HG02852 (cell line): Measurements from ENCODE around the gene HMCN2.
"Not testable (repeated sequence)": the region's sequence is repeated elsewhere in the genome, so short reads cannot be mapped to it uniquely, and the experiment has no call there.

ENCODE experiments used
- ATAC-seq: cut with Tn5 transposase; IDR thresholded peaks from one replicate; pipeline ENCODE4 v1.9.1; 2021; ENCODE audit warnings: mild to moderate bottlenecking, moderate library complexity; ENCODE audit not compliant: unreplicated experiment

The HMCN2 gene

DNA sequence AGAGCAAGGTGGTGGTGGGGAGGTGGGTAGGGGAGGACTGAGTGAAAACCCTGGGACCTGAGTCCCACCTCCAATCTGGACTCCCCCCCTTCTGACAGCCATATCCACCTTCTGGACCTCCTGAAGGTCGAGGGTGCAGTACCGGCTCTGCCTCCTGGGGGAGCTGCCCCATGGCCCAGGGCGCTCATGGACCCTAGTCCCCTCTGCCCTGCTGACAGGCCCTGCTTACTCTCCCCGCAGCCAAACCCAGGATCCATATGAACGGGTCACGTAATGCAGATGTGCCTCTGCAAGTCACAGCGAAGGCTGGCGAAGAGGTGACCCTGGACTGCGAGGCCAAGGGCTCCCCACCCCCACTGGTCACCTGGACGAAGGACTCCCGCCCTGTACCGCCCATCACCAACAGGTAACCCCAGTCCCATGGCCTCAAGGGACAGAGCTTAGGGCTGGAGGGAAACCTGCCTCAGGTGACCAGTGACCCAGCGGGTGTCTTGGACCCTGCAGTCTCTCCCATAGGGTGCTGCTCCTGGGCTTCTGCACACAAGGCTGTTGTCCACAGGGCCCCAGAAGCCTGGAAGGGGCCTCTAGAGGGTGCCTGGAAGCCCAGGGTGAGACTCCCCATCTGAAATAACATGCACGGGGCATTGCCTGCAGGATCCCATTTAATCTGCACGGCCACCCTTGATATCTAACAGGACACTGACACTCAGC lies 61.7 kb downstream of the HMCN2 start:
- ATAC-seq = no peak

DNA sequence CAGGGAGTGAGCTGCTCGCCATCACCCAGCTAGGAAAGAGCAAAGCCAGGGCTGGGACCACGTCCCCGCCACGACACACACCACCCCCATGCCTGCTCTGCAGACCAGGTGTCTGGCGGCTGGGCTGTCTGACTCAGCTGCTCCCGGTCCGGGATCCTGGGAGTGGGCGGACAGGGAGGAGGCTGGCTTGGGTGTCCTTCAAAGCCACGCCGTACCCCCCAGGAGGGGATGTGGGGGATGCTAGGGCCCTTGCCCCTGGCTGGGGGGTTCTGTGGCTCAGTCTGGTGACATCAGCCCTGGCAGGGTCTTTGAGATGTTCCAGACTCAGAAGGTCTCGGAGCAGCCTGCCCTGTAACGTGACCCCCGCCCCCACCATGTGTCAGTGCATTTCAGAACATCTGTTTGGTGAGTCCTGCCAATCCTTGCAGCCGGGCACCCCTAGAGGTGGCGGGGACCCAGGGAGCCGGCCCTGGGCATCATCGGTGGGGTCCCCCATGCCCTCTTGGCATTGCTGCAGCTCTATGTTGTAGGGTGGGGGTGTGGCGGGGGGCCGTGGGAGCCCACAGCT lies 62.3 kb downstream of the HMCN2 start:
- no peak for ATAC-seq

GRCh38 chr9:130328349-130328801 lies 62.8 kb downstream of the HMCN2 start:
- no peak for ATAC-seq

DNA sequence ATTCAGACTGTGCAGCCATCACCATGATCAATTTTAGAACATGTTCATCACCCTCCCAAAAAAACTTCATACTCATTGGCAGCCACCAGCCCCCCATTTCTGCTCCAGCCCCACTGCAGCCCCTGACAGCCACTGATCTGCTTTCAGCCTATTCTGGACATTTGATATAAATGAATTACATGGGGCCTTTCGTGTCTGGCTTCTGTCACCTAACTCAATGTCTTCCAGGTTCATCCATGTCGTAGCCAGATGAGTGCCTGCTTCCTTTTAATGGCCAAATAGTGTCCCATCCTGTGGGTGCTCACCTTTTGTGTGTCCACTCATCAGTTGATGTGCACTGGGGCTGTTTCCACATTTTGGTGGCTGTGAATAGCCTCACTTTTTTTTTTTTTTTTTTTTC lies 63.5 kb downstream of the HMCN2 start:
- ATAC-seq = no peak

GRCh38 chr9:130330202-130330862 lies 64.8 kb downstream of the HMCN2 start:
- ATAC-seq = no peak

GRCh38 chr9:130331061-130331460 lies 65.5 kb downstream of the HMCN2 start:
- ATAC-seq = no peak

DNA sequence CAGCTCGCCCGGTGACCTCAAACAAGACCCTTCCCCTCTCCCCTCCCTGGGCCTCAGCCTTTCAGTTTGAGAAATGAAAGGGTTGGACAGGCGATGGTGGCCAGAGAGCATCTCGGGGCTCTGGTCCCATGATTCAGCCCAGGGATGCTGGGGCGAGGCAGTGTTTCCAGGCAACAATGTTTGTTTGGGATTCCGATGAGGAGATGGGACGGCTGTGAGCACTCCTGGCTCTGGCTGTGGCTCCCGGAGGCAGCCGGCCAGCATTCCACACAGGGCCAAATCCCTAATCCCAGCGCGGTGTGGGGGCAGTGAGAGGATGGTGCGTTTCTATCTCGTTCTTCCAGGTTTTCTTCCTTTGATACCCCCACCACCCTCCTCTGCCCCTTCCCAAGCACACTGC lies 66.0 kb downstream of the HMCN2 start:
- ATAC-seq = no peak

- ATAC-seq = no peak
Measured at GRCh38 chr9:130332384-130332926, 66.9 kb downstream of the HMCN2 start.

- ATAC-seq = no peak
Measured at GRCh38 chr9:130333041-130333711, 67.6 kb downstream of the HMCN2 start.

DNA sequence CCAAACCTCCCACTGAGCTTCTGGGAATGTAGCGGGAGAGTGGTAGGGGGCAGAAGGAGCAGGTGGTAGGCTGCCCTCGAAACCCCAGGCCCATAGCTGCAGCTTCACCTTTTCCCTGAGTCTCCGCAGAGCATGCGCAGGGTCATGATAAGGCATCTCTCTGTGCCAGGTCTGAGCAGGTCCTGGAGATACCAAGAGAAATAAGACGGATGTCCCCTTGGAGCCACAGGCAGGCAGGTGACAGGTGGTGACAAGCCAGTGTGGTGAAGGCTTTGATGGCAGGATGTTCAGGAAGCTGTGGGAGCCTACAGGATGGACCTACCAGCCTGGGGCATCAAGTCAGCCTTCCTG lies 68.1 kb downstream of the HMCN2 start:
- ATAC-seq = no peak

- ATAC-seq = no peak
Measured at GRCh38 chr9:130334915-130335314, 69.4 kb downstream of the HMCN2 start.

DNA sequence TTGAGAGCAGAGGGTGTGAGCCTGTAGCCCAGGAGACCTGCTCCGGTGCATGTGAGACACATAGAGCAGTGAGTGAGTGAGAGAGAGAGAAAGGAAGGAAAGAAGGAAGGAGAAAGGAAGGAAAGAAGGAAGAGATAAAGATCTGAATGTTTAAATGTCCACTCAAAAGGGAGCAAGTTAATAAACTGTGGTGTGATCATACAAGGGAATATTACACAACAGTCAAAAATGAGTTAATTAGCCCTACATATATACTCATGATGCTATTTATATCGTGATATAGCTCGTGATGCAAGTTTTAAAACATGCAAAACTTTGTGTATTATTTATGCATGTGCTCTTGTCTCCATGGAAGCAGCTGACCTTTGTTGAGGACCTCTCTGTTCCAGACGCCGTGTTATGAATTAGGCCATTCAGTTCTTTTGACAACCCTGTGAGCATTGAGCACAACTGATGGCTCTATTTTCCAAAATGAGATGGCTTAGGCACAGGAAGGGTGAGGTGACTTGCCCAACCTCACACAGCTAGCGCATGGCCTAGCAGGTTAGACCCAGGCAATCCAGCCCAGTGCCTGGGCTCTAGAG lies 70.6 kb downstream of the HMCN2 start:
- ATAC-seq = no peak

GRCh38 chr9:130336885-130337284 lies 71.3 kb downstream of the HMCN2 start:
- ATAC-seq = no peak

DNA sequence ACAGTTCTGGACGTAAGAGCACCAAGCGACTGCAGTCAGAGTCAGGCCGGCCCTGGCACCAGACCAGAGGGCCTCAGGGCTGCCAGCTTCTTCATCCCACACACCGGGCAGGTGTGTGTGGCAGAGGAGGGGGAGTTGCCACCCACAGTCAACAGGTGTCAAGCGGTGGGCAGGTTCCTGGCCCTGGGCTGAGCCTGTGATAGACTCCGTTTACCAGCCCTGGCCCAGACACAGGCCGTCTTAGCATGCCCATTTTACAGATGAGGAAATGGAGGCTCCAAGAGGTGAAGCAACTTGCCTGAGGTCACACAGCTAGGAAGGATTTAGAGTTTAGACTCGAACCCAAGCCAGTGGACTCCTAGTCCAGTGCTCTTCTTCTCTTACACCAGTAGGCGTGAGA lies 71.8 kb downstream of the HMCN2 start:
- ATAC-seq = no peak

- ATAC-seq = no peak
Measured at GRCh38 chr9:130337784-130338380, 72.3 kb downstream of the HMCN2 start.

DNA sequence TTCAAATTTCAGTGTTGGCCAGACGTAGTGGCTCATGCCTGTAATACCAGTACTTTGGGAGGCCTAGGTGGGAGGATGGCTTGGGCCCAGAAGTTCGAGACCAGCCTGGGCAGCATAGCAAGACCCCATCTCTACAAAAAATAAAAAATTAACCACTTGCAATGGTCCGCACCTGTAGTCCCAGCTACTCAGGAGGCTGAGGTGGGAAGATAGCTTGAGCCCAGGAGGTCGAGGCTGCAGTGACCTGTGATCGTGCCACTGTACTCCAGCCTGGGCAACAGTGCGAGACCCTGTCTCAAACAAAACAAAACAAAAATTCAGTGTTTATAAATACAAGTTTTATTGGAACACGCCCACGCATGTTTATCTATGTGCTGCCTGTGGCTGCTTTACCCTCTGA lies 73.3 kb downstream of the HMCN2 start:
- not testable (repeated sequence) for ATAC-seq

GRCh38 chr9:130339306-130339705 lies 73.7 kb downstream of the HMCN2 start:
- no peak for ATAC-seq

DNA sequence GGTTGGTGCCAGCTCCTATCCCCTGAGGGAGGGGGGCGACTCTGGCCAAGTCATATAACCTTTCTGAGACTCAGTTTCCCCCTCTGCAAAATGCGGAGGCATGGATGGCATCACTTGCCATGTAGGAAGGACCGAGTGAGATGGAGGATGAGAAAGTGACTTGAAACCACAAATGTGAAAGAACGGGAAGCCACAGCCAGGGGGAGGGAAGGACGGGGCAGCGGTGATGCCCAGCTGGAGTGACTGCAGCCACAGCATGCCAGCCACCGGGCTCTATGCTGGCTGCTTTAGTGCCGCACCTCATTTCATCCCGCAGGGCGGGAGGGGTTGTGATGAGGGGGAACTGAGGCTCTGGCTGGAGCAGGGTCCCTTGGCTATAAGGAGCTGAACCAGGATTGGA lies 74.5 kb downstream of the HMCN2 start:
- ATAC-seq = no peak

DNA sequence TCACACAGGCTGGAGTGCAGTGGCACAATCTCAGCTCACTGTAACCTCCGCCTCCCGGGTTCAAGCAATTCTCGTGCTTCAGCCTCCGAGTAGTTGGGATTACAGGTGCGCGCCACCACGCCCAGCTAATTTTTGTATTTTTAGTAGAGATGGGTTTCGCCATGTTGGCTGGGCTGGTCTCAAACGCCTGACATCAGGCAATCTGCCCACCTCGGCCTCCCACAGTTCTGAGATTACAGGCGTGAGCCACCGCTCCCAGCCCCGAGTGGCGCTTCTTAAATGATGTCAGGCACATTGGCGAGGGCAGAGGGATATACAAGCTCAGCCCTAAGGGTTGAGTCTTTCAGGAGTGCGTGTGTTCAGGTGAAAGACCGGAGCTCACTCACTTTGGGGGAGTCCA lies 75.0 kb downstream of the HMCN2 start:
- ATAC-seq = not testable (repeated sequence)

GRCh38 chr9:130341128-130341527 lies 75.6 kb downstream of the HMCN2 start:
- no peak for ATAC-seq
